Measurements from ENCODE around the gene PCGF3. TPM values are rescaled to one million over a fixed set of nuclear protein-coding genes. Genes with fewer than 3 reads are reported as not detected.
"Not testable (repeated sequence)": the region's sequence is repeated elsewhere in the genome, so short reads cannot be mapped to it uniquely, and the experiment has no call there.

PCGF3 gene
- total RNA-seq, 1 experiment from 2014 or later: 18.7 TPM

DNA sequence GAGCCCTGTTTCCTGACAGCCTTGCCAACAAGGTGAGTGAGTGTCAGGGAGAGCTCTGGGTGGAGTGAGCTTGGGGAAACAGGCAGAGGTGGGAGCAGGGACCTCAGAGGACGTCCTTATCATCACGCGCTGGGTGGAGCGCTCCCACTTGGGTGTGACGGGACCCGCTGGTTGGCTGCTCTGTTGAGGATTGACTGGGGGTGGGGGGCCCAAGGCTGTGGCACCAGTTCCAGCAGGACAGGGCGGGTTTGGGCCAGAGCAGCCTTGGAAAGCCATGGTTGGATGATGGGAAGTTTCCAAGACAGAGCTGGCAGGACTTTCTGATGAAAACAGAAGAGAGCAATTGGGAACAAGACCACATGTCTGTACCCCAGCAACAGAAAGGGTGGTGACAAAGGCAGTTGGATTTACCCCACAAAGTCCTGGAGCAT, 3.0 kb upstream of the PCGF3 start:
- no peak for DNase-seq
- Histone ChIP-seq H2AFZ (ENCODE audit: low read length) (no peak overlapping the region), H4K20me1 (ENCODE audit: insufficient read depth, low read depth, low read length) (no peaks in the 10 kb centered on the region), H3K9me2 (replicated peaks; ENCODE audit: insufficient read depth, low read length) (no peaks in the 10 kb centered on the region), H3K27ac (ENCODE audit: low read length) (no peak overlapping the region), H3K9me3 (ENCODE audit: low read length) (no peaks in the 10 kb centered on the region), H3K27me3 (ENCODE audit: low read length) (no peaks in the 10 kb centered on the region), H3K4me3 (ENCODE audit: low read length) (no peak overlapping the region), H3K9ac (ENCODE audit: low read length) (no peak overlapping the region), H3K4me2 (ENCODE audit: low read depth, low read length, poor library complexity, severe bottlenecking) (no peak overlapping the region), H3K4me1 (ENCODE audit: low read length) (peaks cover 30% of the 10 kb centered on the region), H3K79me2 (ENCODE audit: low read length) (peaks cover 13% of the 10 kb centered on the region), H3K36me3 (ENCODE audit: insufficient read depth, low read length) (no peaks in the 10 kb centered on the region)

DNA sequence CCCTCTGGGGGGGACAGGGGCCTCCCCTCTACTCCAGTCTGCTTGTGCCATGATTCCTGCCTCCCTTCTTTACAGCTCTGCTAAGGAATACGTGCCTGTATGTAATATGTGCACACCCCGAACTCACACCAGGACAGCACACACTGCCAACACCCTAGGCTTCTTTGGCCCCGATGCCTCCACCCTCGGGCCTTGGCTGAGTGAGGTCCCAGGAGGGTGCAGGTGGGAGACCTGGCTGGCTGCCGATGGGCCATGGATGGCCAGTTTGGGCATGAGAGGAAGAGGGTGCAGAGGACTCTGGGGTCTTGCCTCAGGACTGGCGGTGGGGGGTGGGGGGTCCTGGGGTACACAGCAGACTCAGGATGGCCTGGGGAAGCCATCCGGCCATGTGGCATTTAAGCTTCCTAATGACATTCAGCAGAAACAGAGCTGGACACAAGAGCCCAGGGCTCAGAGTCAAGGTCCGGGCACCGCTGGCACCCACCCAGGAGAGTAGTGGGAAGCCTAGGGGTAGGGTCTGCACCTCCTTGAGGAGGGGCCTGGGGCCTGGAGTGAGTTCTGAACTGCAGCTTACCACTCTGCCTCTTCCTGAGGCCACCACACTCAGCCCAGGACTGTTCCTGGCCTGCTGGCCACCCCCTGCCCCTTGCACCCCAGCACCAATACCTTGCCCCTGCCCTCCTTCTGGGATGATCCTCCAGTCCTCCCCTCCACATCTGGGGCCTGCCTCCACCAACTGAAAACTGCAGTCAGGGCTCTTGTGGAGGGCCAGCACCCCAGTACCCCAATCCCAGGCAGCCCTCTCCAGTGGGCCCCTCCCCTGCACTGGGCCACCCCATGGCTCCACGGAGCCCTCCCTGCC, 2.1 kb upstream of the PCGF3 start:
- Histone ChIP-seq H3K36me3 (ENCODE audit: insufficient read depth, low read length) (no peaks in the 10 kb centered on the region), H2AFZ (ENCODE audit: low read length) (no peak overlapping the region), H3K27me3 (ENCODE audit: low read length) (no peaks in the 10 kb centered on the region), H3K9me2 (replicated peaks; ENCODE audit: insufficient read depth, low read length) (no peaks in the 10 kb centered on the region), H3K4me3 (ENCODE audit: low read length) (no peak overlapping the region), H3K9me3 (ENCODE audit: low read length) (no peaks in the 10 kb centered on the region), H3K9ac (ENCODE audit: low read length) (no peak overlapping the region), H3K4me1 (ENCODE audit: low read length) (peaks cover 28% of the 10 kb centered on the region), H3K79me2 (ENCODE audit: low read length) (peaks cover 20% of the 10 kb centered on the region), H4K20me1 (ENCODE audit: insufficient read depth, low read depth, low read length) (no peaks in the 10 kb centered on the region), H3K27ac (ENCODE audit: low read length) (no peak overlapping the region), H3K4me2 (ENCODE audit: low read depth, low read length, poor library complexity, severe bottlenecking) (no peak overlapping the region)
- no peak for DNase-seq

DNA sequence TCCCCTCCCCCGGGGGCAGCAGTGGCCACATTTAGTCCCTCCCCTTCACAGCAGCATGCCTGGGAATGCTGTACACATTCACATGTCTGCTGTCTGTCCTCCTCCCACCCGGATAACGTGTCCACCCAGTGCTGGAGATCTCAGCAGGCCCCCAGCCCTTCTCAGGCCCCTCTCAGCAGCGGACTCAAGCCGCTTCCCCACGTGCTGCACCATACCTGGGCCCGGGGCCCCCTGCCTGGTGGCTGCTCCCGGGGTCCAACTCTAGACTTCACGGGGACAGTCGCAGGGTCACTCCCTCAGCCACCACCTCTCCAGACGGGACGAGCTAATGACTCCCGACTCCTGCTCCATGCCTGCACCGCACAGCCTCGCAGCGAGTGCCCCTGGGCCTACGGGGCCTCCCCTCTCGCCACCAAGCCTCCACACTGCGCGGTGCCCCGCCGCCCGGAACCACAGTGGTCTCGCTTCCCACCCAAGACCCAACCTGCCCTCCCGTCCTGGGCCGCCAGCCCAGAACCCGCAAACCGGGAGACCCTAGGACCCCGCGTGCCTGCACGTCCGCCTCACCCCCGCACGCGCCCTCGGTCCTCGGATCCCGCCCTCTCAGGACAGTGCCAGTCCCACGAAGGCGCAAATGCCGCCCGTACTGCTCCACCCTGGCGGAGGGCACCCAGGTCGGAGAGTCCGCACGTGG, 1.3 kb upstream of the PCGF3 start:
- Histone ChIP-seq H3K4me3 (ENCODE audit: low read length) (no peak overlapping the region), H3K4me1 (ENCODE audit: low read length) (peaks cover 20% of the 10 kb centered on the region), H3K27ac (ENCODE audit: low read length) (no peak overlapping the region), H3K4me2 (ENCODE audit: low read depth, low read length, poor library complexity, severe bottlenecking) (no peak overlapping the region), H4K20me1 (ENCODE audit: insufficient read depth, low read depth, low read length) (no peaks in the 10 kb centered on the region), H3K79me2 (ENCODE audit: low read length) (peaks cover 28% of the 10 kb centered on the region), H2AFZ (ENCODE audit: low read length) (no peak overlapping the region), H3K9ac (ENCODE audit: low read length) (no peak overlapping the region), H3K27me3 (ENCODE audit: low read length) (no peaks in the 10 kb centered on the region), H3K9me2 (replicated peaks; ENCODE audit: insufficient read depth, low read length) (no peaks in the 10 kb centered on the region), H3K36me3 (ENCODE audit: insufficient read depth, low read length) (no peaks in the 10 kb centered on the region), H3K9me3 (ENCODE audit: low read length) (no peaks in the 10 kb centered on the region)
- DNase-seq: no peak

DNA sequence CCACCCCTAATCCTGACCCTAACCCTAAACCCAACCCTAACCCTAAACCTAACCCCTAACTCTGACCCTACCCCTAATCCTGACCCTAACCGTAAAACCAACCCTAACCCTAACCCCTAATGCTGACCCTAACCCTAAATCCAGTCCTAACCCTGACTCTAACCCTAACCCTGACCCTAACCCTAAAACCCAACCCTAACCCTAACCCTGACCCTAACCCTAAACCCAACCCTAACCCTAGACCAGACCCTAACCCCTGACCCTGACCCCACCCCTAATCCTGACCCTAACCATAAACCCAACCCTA, 708 bp upstream of the PCGF3 start:
- Histone ChIP-seq H3K9me3 (ENCODE audit: low read length) (no peaks in the 10 kb centered on the region), H3K27me3 (ENCODE audit: low read length) (no peaks in the 10 kb centered on the region), H3K9ac (ENCODE audit: low read length) (peak overlapping the region; percentile 54; the same call in 1 of the 2 replicates), H3K79me2 (ENCODE audit: low read length) (peaks cover 33% of the 10 kb centered on the region), H3K4me2 (ENCODE audit: low read depth, low read length, poor library complexity, severe bottlenecking) (peak overlapping the region; percentile 51), H2AFZ (ENCODE audit: low read length) (no peak overlapping the region), H3K9me2 (replicated peaks; ENCODE audit: insufficient read depth, low read length) (no peaks in the 10 kb centered on the region), H3K36me3 (ENCODE audit: insufficient read depth, low read length) (no peaks in the 10 kb centered on the region), H3K27ac (ENCODE audit: low read length) (no peak overlapping the region), H3K4me1 (ENCODE audit: low read length) (peaks cover 14% of the 10 kb centered on the region), H3K4me3 (ENCODE audit: low read length) (peak overlapping the region; percentile 52; the same call in 1 of the 2 replicates), H4K20me1 (ENCODE audit: insufficient read depth, low read depth, low read length) (no peaks in the 10 kb centered on the region)
- no peak for DNase-seq

DNA sequence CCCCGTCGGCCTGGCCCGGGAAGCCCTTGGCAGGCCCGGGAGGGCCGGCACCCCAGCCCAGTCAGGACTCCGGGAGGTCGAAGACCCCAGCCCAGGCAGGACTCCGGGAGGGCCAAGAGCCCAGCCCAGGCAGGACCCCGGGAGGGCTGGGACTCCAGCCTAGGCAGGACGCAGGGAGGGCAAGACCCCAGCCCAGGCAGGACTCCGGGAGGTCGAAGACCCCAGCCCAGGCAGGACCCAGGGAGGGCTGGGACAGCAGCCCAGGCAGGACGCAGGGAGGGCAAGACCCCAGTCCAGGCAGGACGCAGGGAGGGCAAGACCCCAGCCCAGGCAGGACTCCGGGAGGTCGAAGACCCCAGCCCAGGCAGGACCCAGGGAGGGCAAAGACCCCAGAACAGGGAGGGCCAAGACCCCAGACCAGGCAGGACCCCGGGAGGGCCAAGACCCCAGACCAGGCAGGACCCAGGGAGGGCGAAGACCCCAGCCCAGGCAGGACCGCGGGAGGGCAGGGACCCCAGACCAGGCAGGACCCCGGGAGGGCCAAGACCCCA, 526 bp downstream of the PCGF3 start:
- not testable (repeated sequence) for H4K20me1 ChIP-seq (ENCODE audit: insufficient read depth, low read depth, low read length); H3K36me3 ChIP-seq (ENCODE audit: insufficient read depth, low read length); H3K27me3 ChIP-seq (ENCODE audit: low read length); H3K9me2 ChIP-seq (replicated peaks; ENCODE audit: insufficient read depth, low read length); DNase-seq; H3K9me3 ChIP-seq (ENCODE audit: low read length)
- peaks cover 45% of the 10 kb centered on the region for H3K79me2 ChIP-seq (ENCODE audit: low read length)
- peak overlapping the region; percentile 70 for H3K4me3 ChIP-seq (ENCODE audit: low read length)
- peaks cover 11% of the 10 kb centered on the region for H3K4me1 ChIP-seq (ENCODE audit: low read length)
- peak overlapping the region; percentile 84 for H3K9ac ChIP-seq (ENCODE audit: low read length)
- peak overlapping the region; percentile 63 for H3K4me2 ChIP-seq (ENCODE audit: low read depth, low read length, poor library complexity, severe bottlenecking)
- H2AFZ ChIP-seq (ENCODE audit: low read length): peak overlapping the region; percentile 40
- peak overlapping the region; percentile 48 for H3K27ac ChIP-seq (ENCODE audit: low read length)

DNA sequence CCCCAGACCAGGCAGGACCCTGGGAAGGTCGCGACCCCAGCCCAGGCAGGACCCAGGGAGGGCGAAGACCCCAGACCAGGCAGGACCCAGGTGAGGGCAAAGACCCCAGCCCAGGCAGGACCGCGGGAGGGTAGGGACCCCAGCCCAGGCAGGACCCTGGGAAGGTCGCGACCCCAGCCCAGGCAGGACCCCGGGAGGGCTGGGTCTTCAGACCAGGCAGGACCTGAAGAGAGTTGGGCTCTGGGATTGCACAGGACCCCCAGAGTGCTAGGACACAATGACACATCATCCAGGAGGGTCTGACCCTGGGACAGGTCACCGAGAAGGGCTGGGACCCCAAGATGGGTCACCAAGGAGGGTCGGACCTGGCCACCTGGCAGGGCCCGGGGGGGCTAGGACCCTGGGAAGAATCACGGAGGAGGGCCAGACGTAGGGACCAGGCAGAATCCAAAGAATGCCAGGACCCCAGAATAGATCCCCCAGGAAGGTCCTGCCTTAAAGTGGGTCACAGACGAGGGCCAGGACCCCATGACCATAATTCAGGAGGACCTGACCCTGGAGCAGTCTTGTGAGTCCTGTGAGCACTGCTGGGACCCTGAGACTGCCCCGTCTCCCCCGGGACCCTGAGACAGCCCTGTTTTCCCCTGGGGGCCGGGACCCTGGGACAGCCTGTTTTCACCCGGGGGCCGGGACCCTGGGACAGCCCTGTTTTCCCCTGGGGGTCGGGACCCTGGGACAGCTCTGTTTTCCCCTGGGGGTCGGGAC, 1.4 kb downstream of the PCGF3 start:
- Histone ChIP-seq H3K9me3 (ENCODE audit: low read length) (no peaks in the 10 kb centered on the region), H3K36me3 (ENCODE audit: insufficient read depth, low read length) (no peaks in the 10 kb centered on the region), H4K20me1 (ENCODE audit: insufficient read depth, low read depth, low read length) (no peaks in the 10 kb centered on the region), H2AFZ (ENCODE audit: low read length) (no peak overlapping the region), H3K4me3 (ENCODE audit: low read length) (peak overlapping the region; percentile 70; the same call in 1 of the 2 replicates), H3K4me2 (ENCODE audit: low read depth, low read length, poor library complexity, severe bottlenecking) (peak overlapping the region; percentile 63), H3K27me3 (ENCODE audit: low read length) (no peaks in the 10 kb centered on the region), H3K79me2 (ENCODE audit: low read length) (peaks cover 46% of the 10 kb centered on the region), H3K9me2 (replicated peaks; ENCODE audit: insufficient read depth, low read length) (no peaks in the 10 kb centered on the region), H3K4me1 (ENCODE audit: low read length) (peaks cover 11% of the 10 kb centered on the region), H3K9ac (ENCODE audit: low read length) (peak overlapping the region; percentile 84), H3K27ac (ENCODE audit: low read length) (no peak overlapping the region)
- DNase-seq: no peak

DNA sequence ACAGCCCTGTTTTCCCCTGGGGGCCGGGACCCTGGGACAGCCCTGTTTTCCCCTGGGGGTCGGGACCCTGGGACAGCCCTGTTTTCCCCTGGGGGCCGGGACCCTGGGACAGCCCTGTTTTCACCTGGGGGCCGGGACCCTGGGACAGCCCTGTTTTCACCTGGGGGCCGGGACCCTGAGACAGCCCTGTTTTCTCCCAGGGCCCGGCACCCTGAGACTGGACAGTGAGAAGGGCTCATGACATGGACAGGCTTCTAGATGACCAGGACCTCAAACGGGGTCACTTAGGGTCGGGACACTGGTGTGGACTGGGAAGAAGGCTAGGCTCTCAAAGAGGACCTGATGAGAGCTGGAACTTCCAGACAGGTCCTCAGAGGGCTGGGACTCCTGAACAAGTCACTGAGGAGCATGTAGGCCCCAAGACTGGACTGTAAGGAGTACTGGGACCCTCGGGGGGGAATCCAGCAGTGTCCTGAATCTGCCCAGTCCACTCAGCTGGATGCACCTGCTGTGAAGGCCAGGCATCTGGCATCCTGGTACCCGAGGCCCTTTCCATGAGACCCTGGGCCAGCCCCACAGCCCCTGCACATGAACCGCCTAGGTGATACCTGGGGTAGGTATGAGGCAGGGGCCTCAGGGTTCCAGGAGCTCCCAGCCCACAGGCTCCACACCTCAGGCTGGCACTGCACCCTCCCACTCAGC, 2.4 kb downstream of the PCGF3 start:
- Histone ChIP-seq H3K4me1 (ENCODE audit: low read length) (peaks cover 11% of the 10 kb centered on the region), H4K20me1 (ENCODE audit: insufficient read depth, low read depth, low read length) (no peaks in the 10 kb centered on the region), H3K9me2 (replicated peaks; ENCODE audit: insufficient read depth, low read length) (no peaks in the 10 kb centered on the region), H3K4me3 (ENCODE audit: low read length) (no peak overlapping the region), H2AFZ (ENCODE audit: low read length) (no peak overlapping the region), H3K9ac (ENCODE audit: low read length) (no peak overlapping the region), H3K27ac (ENCODE audit: low read length) (no peak overlapping the region), H3K36me3 (ENCODE audit: insufficient read depth, low read length) (no peaks in the 10 kb centered on the region), H3K9me3 (ENCODE audit: low read length) (no peaks in the 10 kb centered on the region), H3K4me2 (ENCODE audit: low read depth, low read length, poor library complexity, severe bottlenecking) (no peak overlapping the region), H3K27me3 (ENCODE audit: low read length) (no peaks in the 10 kb centered on the region), H3K79me2 (ENCODE audit: low read length) (peaks cover 57% of the 10 kb centered on the region)
- no peak for DNase-seq

Data from Karpas-422 (cell line).